Activated T-cell treated with anti-CD3 and anti-CD28 coated beads for 48 hours (primary cell): ENCODE results near the gene TMEM39A.
A peak's percentile ranks its signal among the peaks of the same experiment; 100 is the strongest.

Experiments used
- DNase-seq: peaks from one replicate; pipeline ENCODE4 v3.0.0-alpha.2; 2020; ENCODE audit warnings: low read depth

Gene TMEM39A

GRCh38 chr3:119463171-119464169 lies at the start of gene TMEM39A:
TSS of gene TMEM39A (minus strand) at chr3:119463615. CDS start at chr3:119462074, 1,541 bp downstream.
- DNase-seq: peak; percentile 99

GRCh38 chr3:119510690-119511089 lies 47.3 kb upstream of the TMEM39A start:
- no peak for DNase-seq

GRCh38 chr3:119508172-119508845 lies 44.9 kb upstream of the TMEM39A start:
- no peak for DNase-seq

GRCh38 chr3:119507404-119507803 lies 44.0 kb upstream of the TMEM39A start:
- no peak for DNase-seq

- DNase-seq: no peak
These were observed 43.2 kb upstream of the TMEM39A start for GRCh38 chr3:119506631-119507030.

- no peak for DNase-seq
These were observed 37.5 kb upstream of the TMEM39A start for GRCh38 chr3:119500901-119501300.

GRCh38 chr3:119500265-119500664 lies 36.9 kb upstream of the TMEM39A start:
- no peak for DNase-seq

- peak; percentile 97 for DNase-seq
These were observed 35.0 kb upstream of the TMEM39A start, which contains the start of gene TIMMDC1 for GRCh38 chr3:119498186-119499011. TSS of gene TIMMDC1 (plus strand) at chr3:119498547. CDS start at chr3:119498734, 187 bp downstream.

GRCh38 chr3:119497820-119498185 lies 34.4 kb upstream of the TMEM39A start:
- DNase-seq: no peak

- DNase-seq: no peak
These were observed 31.2 kb upstream of the TMEM39A start for GRCh38 chr3:119494597-119494996.

- DNase-seq: no peak
These were observed 29.4 kb upstream of the TMEM39A start for GRCh38 chr3:119492810-119493209.

GRCh38 chr3:119492128-119492527 lies 28.7 kb upstream of the TMEM39A start:
- DNase-seq: no peak

GRCh38 chr3:119490153-119490552 lies 26.7 kb upstream of the TMEM39A start:
- no peak for DNase-seq

- no peak for DNase-seq
These were observed 22.1 kb upstream of the TMEM39A start for GRCh38 chr3:119485563-119485962.

GRCh38 chr3:119483101-119483500 lies 19.7 kb upstream of the TMEM39A start:
- DNase-seq: no peak

- no peak for DNase-seq
These were observed 17.7 kb upstream of the TMEM39A start for GRCh38 chr3:119481079-119481478.

GRCh38 chr3:119470866-119471265 lies 7.5 kb upstream of the TMEM39A start:
- DNase-seq: no peak

GRCh38 chr3:119469418-119470189 lies 6.2 kb upstream of the TMEM39A start:
- no peak for DNase-seq

- no peak for DNase-seq
These were observed 4.6 kb upstream of the TMEM39A start for GRCh38 chr3:119468041-119468440.

- no peak for DNase-seq
These were observed 6.2 kb downstream of the TMEM39A start for GRCh38 chr3:119457246-119457645.

- DNase-seq: no peak
These were observed 6.9 kb downstream of the TMEM39A start for GRCh38 chr3:119456469-119456868.
